ENCODE data around the gene ZNF417.
"Not testable (repeated sequence)": the region's sequence is repeated elsewhere in the genome, so short reads cannot be mapped to it uniquely, and the experiment has no call there.

DNA sequence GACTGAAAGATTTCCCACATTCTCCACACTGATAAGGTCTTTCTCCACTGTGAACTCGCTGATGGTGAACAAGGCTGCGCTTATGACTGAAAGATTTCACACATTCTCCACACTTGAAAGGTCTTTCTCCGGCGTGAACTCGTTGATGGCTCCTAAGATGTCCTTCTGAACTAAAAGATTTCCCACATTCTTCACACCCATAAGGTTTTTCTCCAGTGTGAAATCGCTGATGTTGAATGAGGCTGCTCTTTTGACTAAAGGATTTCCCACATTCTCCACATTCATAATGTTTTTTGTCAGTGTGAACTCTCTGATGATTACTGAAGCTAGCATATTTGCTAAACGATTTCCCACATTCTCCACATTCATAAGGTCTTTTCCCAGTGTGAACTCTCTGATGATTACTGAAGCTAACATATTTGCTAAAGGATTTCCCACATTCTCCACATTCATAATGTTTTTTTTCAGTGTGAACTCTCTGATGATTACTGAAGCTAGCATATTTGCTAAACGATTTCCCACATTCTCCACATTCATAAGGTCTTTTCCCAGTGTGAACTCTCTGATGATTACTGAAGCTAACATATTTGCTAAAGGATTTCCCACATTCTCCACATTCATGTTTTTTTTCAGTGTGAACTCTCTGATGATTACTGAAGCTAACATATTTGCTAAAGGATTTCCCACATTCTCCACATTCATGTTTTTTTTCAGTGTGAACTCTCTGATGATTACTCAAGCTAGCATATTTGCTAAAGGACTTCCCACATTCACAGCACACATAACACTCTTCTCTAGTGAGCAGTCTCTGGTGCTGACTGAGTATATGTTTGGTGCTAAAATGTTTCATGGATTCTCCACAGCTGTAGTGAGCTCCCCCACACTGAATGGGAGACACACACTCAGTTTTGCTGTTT lies 42.3 kb downstream of the ZNF417 start:
- TF ChIP-seq, protein P1, sequence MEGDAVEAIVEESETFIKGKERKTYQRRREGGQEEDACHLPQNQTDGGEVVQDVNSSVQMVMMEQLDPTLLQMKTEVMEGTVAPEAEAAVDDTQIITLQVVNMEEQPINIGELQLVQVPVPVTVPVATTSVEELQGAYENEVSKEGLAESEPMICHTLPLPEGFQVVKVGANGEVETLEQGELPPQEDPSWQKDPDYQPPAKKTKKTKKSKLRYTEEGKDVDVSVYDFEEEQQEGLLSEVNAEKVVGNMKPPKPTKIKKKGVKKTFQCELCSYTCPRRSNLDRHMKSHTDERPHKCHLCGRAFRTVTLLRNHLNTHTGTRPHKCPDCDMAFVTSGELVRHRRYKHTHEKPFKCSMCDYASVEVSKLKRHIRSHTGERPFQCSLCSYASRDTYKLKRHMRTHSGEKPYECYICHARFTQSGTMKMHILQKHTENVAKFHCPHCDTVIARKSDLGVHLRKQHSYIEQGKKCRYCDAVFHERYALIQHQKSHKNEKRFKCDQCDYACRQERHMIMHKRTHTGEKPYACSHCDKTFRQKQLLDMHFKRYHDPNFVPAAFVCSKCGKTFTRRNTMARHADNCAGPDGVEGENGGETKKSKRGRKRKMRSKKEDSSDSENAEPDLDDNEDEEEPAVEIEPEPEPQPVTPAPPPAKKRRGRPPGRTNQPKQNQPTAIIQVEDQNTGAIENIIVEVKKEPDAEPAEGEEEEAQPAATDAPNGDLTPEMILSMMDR (IDR thresholded peaks at IDR 0.05) = not testable (repeated sequence)
- not testable (repeated sequence) for TF ChIP-seq EZH2 (IDR thresholded peaks at IDR 0.05; ENCODE audit: borderline replicate concordance, insufficient read depth, low read depth, low read length, poor library complexity, severe bottlenecking)
